Mesenchymal stem cell (in vitro differentiated cells and primary cell): Measurements from ENCODE around the gene BRD4.
"Not testable (repeated sequence)": the region's sequence is repeated elsewhere in the genome, so short reads cannot be mapped to it uniquely, and the experiment has no call there.

Experiments used
- DNase-seq: peaks from one replicate; pipeline ENCODE4 v3.0.0-alpha.2; 2013
- H2AFZ ChIP-seq: one replicate; pipeline ENCODE4 v1.6.1; 2013; ENCODE audit warnings: low read depth, mild to moderate bottlenecking, control low read depth, inconsistent platforms, low read length, moderate library complexity
- H2AK5ac ChIP-seq: 2 replicates; pipeline ENCODE4 v1.6.1; 2013; ENCODE audit warnings: low read length, moderate library complexity, mild to moderate bottlenecking, inconsistent platforms; ENCODE audit not compliant: severe bottlenecking
- H2BK120ac ChIP-seq: one replicate; pipeline ENCODE4 v1.6.1; 2013; ENCODE audit warnings: low read depth, mild to moderate bottlenecking, inconsistent platforms, low read length, moderate library complexity
- H2BK12ac ChIP-seq, 2 experiments: one replicate each; pipeline ENCODE4 v1.6.1; 2013; ENCODE audit warnings: inconsistent platforms in 2 of 2, low read length in 2 of 2, mild to moderate bottlenecking in 2 of 2, moderate library complexity in 2 of 2, control low read depth in 1 of 2
- H2BK15ac ChIP-seq: one replicate; pipeline ENCODE4 v1.6.1; 2013; ENCODE audit warnings: mild to moderate bottlenecking, low read depth, inconsistent platforms; ENCODE audit not compliant: poor library complexity, severe bottlenecking
- H2BK5ac ChIP-seq: 2 replicates; pipeline ENCODE4 v1.6.1; 2013; ENCODE audit warnings: low read depth, mild to moderate bottlenecking, low read length, control low read depth, inconsistent platforms; ENCODE audit not compliant: poor library complexity, severe bottlenecking
- H3K14ac ChIP-seq, 2 experiments: one replicate each; pipeline ENCODE4 v1.6.1; 2013; ENCODE audit warnings: inconsistent platforms in 2 of 2, low read length in 2 of 2, control low read depth in 1 of 2, mild to moderate bottlenecking in 1 of 2, moderate library complexity in 1 of 2
- H3K18ac ChIP-seq, 2 experiments: one replicate each; pipeline ENCODE4 v1.6.1; 2013; ENCODE audit warnings: inconsistent platforms in 2 of 2, low read length in 2 of 2, control low read depth in 1 of 2, low read depth in 1 of 2, mild to moderate bottlenecking in 1 of 2
- H3K23ac ChIP-seq, 2 experiments: one replicate each; pipeline ENCODE4 v1.6.1; 2013; ENCODE audit warnings: inconsistent platforms in 2 of 2, low read length in 2 of 2, mild to moderate bottlenecking in 2 of 2, moderate library complexity in 2 of 2, control low read depth in 1 of 2
- H3K27ac ChIP-seq: 2 replicates; pipeline ENCODE4 v1.5.1; 2013; ENCODE audit warnings: mild to moderate bottlenecking, moderate library complexity, low read length, control low read depth, inconsistent platforms; ENCODE audit not compliant: poor library complexity, severe bottlenecking
- H3K27me3 ChIP-seq, 2 experiments: 2 replicates each; pipeline versions ENCODE4 v1.6.1 to v1.7.0; 2013; ENCODE audit warnings: low read length in 2 of 2, mild to moderate bottlenecking in 2 of 2, moderate library complexity in 2 of 2, control low read depth in 1 of 2, inconsistent platforms in 1 of 2; ENCODE audit not compliant: control insufficient read depth in 1 of 2, insufficient read depth in 1 of 2
- H3K36me3 ChIP-seq, 2 experiments: 2 replicates each; pipeline versions ENCODE4 v1.6.1 to v1.7.0; 2013; ENCODE audit warnings: low read length in 2 of 2, control low read depth in 1 of 2, inconsistent platforms in 1 of 2, low read depth in 1 of 2, mild to moderate bottlenecking in 1 of 2; ENCODE audit not compliant: insufficient read depth in 2 of 2, control insufficient read depth in 1 of 2
- H3K4ac ChIP-seq, 2 experiments: one replicate each; pipeline ENCODE4 v1.6.1; 2013; ENCODE audit warnings: inconsistent platforms in 2 of 2, low read length in 2 of 2, mild to moderate bottlenecking in 2 of 2, moderate library complexity in 2 of 2, control low read depth in 1 of 2, low read depth in 1 of 2
- H3K4me1 ChIP-seq: 2 replicates; pipeline ENCODE4 v1.6.1; 2013; ENCODE audit warnings: low read depth, low read length, control low read depth; ENCODE audit not compliant: control insufficient read depth, insufficient read depth
- H3K4me2 ChIP-seq: 2 replicates; pipeline ENCODE4 v1.6.1; 2013; ENCODE audit warnings: low read length, mild to moderate bottlenecking, inconsistent platforms; ENCODE audit not compliant: poor library complexity, severe bottlenecking
- H3K4me3 ChIP-seq, 2 experiments: 2 replicates each; pipeline versions ENCODE4 v1.5.1 to v1.7.0; 2013; ENCODE audit warnings: low read length in 2 of 2, mild to moderate bottlenecking in 2 of 2, control low read depth in 1 of 2, low read depth in 1 of 2; ENCODE audit not compliant: insufficient read depth in 1 of 2
- H3K79me1 ChIP-seq: replicated peaks from 2 replicates; pipeline ENCODE4 v1.6.1; 2013; ENCODE audit warnings: mild to moderate bottlenecking, control low read depth, low read length, inconsistent platforms; ENCODE audit not compliant: poor library complexity, severe bottlenecking
- H3K9ac ChIP-seq: 2 replicates; pipeline ENCODE4 v1.7.0; 2013; ENCODE audit warnings: mild to moderate bottlenecking, low read length, moderate library complexity
- H3K9me3 ChIP-seq: 2 replicates; pipeline ENCODE4 v1.7.0; 2013; ENCODE audit warnings: mild to moderate bottlenecking, low read length; ENCODE audit not compliant: control insufficient read depth
- H4K8ac ChIP-seq: one replicate; pipeline ENCODE4 v1.6.1; 2013; ENCODE audit warnings: inconsistent platforms, mild to moderate bottlenecking, low read length, moderate library complexity
- H4K91ac ChIP-seq: one replicate; pipeline ENCODE4 v1.6.1; 2013; ENCODE audit warnings: mild to moderate bottlenecking, low read length, inconsistent platforms
- WGBS: methylation state at CpG from one replicate; pipeline ENCODE4 v1.1.7; 2013; ENCODE audit warnings: mixed read lengths; 5-methylcytosine and 5-hydroxymethylcytosine counted together

Gene BRD4

GRCh38 chr19:15368051-15368632 lies 35.8 kb upstream of the BRD4 start:
- Histone ChIP-seq H3K18ac (no peak overlapping the region), H3K23ac (no peak overlapping the region), H3K36me3 (peaks cover 74 to 83% of the 10 kb centered on the region in 2 experiments), H3K4me3 (no peak overlapping the region), H2BK120ac (no peak overlapping the region), H4K8ac (no peak overlapping the region), H2BK12ac (no peak overlapping the region), H3K9ac (no peak overlapping the region), H3K4me2 (no peak overlapping the region), H3K27ac (no peak overlapping the region), H2BK15ac (no peak overlapping the region), H3K4me1 (no peaks in the 10 kb centered on the region), H2AK5ac (no peak overlapping the region), H2BK5ac (no peak overlapping the region), H3K9me3 (no peaks in the 10 kb centered on the region), H4K91ac (no peak overlapping the region), H3K4ac (no peak overlapping the region), H2AFZ (no peak overlapping the region), H3K79me1 (peaks cover 46% of the 10 kb centered on the region), H3K14ac (no peak overlapping the region), H3K27me3 (no peaks in the 10 kb centered on the region)
- no peak for DNase-seq
- WGBS, result 98% methylated on average over 24 of the region's 24 CpGs

DNA sequence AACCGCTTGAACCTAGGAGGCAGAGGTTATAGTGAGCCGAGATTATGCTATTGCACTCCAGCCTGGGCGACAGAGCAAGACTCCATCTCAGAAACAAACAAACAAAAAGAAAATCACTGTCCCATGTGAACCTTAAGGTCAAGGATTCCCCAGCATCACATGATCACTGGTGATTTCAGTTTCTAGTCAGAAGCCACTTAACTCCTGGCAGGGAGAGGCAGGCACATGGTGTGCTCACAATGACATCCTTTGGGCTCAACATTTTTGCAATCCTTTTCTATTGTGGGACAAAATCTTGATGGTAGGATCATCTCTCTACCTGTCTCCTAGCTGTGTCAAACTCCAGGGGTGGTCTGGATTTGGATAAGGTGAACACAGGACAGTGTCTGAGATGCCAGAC lies 35.1 kb upstream of the BRD4 start:
- peaks cover 68 to 77% of the 10 kb centered on the region in 2 experiments for H3K36me3 ChIP-seq
- no peak overlapping the region for H2AK5ac ChIP-seq
- H3K79me1 ChIP-seq, result peaks cover 42% of the 10 kb centered on the region
- no peak overlapping the region for H3K9ac ChIP-seq
- H3K18ac ChIP-seq, result no peak overlapping the region
- H3K4me3 ChIP-seq, result no peak overlapping the region
- no peaks in the 10 kb centered on the region for H3K9me3 ChIP-seq
- DNase-seq, result peak; percentile 46
- WGBS, result 100% methylated on average over 3 of the region's 3 CpGs
- no peak overlapping the region for H2BK12ac ChIP-seq
- no peak overlapping the region for H3K4ac ChIP-seq
- no peaks in the 10 kb centered on the region for H3K27me3 ChIP-seq
- no peaks in the 10 kb centered on the region for H3K4me1 ChIP-seq
- no peak overlapping the region for H3K27ac ChIP-seq
- no peak overlapping the region for H2BK120ac ChIP-seq
- H4K8ac ChIP-seq, result no peak overlapping the region
- H3K14ac ChIP-seq, result no peak overlapping the region
- H2BK15ac ChIP-seq, result no peak overlapping the region
- H3K4me2 ChIP-seq, result no peak overlapping the region
- no peak overlapping the region for H2BK5ac ChIP-seq
- no peak overlapping the region for H3K23ac ChIP-seq
- no peak overlapping the region for H2AFZ ChIP-seq
- H4K91ac ChIP-seq, result no peak overlapping the region

DNA sequence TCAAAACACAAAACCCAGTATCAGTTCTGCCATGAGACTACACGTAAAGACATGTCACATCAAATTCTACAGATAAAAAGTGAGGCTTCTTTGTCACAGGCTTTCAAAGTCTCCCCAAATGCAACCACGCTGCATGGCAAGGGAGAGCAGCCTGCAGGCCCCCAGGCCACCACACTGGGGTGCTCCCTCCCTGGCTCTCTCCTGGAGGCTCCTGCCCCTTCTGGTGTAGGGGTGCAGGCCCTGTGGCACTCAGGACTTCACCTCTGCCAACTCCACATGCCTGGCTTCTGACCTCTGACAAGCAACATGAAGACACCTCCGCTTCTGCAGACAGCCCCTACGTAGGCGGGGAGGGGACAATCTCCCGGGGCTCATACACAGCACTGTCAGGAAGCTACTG lies 32.9 kb upstream of the BRD4 start:
- Histone ChIP-seq H3K18ac (no peak overlapping the region), H2BK12ac (no peak overlapping the region), H4K8ac (no peak overlapping the region), H3K36me3 (peaks cover 71 to 74% of the 10 kb centered on the region in 2 experiments), H3K27me3 (no peaks in the 10 kb centered on the region), H3K4me3 (no peak overlapping the region), H3K9me3 (no peaks in the 10 kb centered on the region), H3K9ac (no peak overlapping the region), H3K4me1 (no peaks in the 10 kb centered on the region), H3K27ac (no peak overlapping the region), H3K4me2 (no peak overlapping the region), H3K23ac (no peak overlapping the region), H2AFZ (no peak overlapping the region), H3K14ac (no peak overlapping the region), H2AK5ac (no peak overlapping the region), H3K4ac (no peak overlapping the region), H2BK5ac (no peak overlapping the region), H4K91ac (peak overlapping the region; percentile 32), H2BK15ac (no peak overlapping the region), H2BK120ac (no peak overlapping the region), H3K79me1 (peaks cover 36% of the 10 kb centered on the region)
- DNase-seq, result no peak
- 98% methylated on average over 6 of the region's 6 CpGs for WGBS

- not testable (repeated sequence) for H2BK5ac ChIP-seq, DNase-seq, H2AK5ac ChIP-seq, H3K18ac ChIP-seq, H3K27me3 ChIP-seq, H3K4me2 ChIP-seq, H3K4me1 ChIP-seq, H2BK15ac ChIP-seq, H3K14ac ChIP-seq, H3K23ac ChIP-seq, H3K9me3 ChIP-seq, H4K8ac ChIP-seq, H3K27ac ChIP-seq, H4K91ac ChIP-seq, H2BK120ac ChIP-seq, H3K4ac ChIP-seq, H3K4me3 ChIP-seq, H3K9ac ChIP-seq, H2BK12ac ChIP-seq, H2AFZ ChIP-seq
- peaks cover 65 to 72% of the 10 kb centered on the region in 2 experiments for H3K36me3 ChIP-seq
- peaks cover 26% of the 10 kb centered on the region for H3K79me1 ChIP-seq
- WGBS, result no CpG with 5 or more reads among the region's 3 CpGs
Observed at GRCh38 chr19:15363791-15364190, 31.5 kb upstream of the BRD4 start.
